Activated CD4-positive, alpha-beta memory T cell treated with anti-CD3 and anti-CD28 coated beads, Interleukin-2, amount 10 ng/mL, durations not matched to agents 7 days and 5 days (primary cell): ENCODE measurements around the gene RANBP3. TPM values are rescaled to one million over a fixed set of nuclear protein-coding genes. Genes with fewer than 3 reads are reported as not detected.
"Not testable (repeated sequence)": the region's sequence is repeated elsewhere in the genome, so short reads cannot be mapped to it uniquely, and the experiment has no call there.

Experiments used
- CTCF ChIA-PET: fragments of 350-600 bp; sonication (Branson Sonifier 250); formaldehyde crosslinking; loops from one replicate; lab custom pipeline; 2021; ENCODE audit warnings: antibody characterized with exemption, inconsistent platforms; lab: Charles Lee
- POLR2A ChIA-PET: fragments of 350-600 bp; sonication (Branson Sonifier 250); formaldehyde crosslinking; loops from one replicate; lab custom pipeline; 2021; ENCODE audit warnings: antibody characterized with exemption; lab: Charles Lee
- DNase-seq: peaks from one replicate; pipeline ENCODE4 v3.0.0-alpha.2; 2020
- H3K27ac Mint-ChIP-seq: one replicate; pipeline ENCODE4 v1.8.0; 2021; ENCODE audit warnings: mild to moderate bottlenecking, mixed read lengths
- H3K27me3 Mint-ChIP-seq: one replicate; pipeline ENCODE4 v1.8.0; 2021; ENCODE audit warnings: mixed read lengths
- H3K36me3 Mint-ChIP-seq: one replicate; pipeline ENCODE4 v1.8.0; 2021; ENCODE audit warnings: low read depth, mixed read lengths
- H3K4me1 Mint-ChIP-seq: one replicate; pipeline ENCODE4 v1.8.0; 2021; ENCODE audit warnings: mixed read lengths
- H3K4me3 Mint-ChIP-seq: one replicate; pipeline ENCODE4 v1.8.0; 2021; ENCODE audit warnings: mild to moderate bottlenecking, mixed read lengths
- H3K9me3 Mint-ChIP-seq: one replicate; pipeline ENCODE4 v1.8.0; 2021; ENCODE audit warnings: mixed read lengths
- total RNA-seq, 2 experiments: library from RNA; stranded (reverse); gene quantifications; one replicate each; pipeline ENCODE4 v1.2.3, GENCODE V29; 2021

Gene RANBP3
- total RNA-seq, 2 experiments from 2014 or later = 78.1 to 85.1 TPM

GRCh38 chr19:5989388-5990074, 11.6 kb upstream of the RANBP3 start:
- ChIA-PET POLR2A (interaction anchor here (4.0 kb wide), 1 partner anchor 11 kb away, joined by 19 read pairs; the partner anchor contains the start of gene RANBP3), CTCF (interaction anchor here (0.8 to 4.1 kb wide), 3 partner anchors 11 to 32 kb away, joined by 3 to 26 read pairs (median 23); partner anchors contain the start of gene RANBP3)
- DNase-seq = no peak
- Mint-ChIP-seq H3K9me3 (no peaks in the 10 kb centered on the region), H3K4me1 (peaks cover 25% of the 10 kb centered on the region), H3K27me3 (no peaks in the 10 kb centered on the region), H3K27ac (no peak overlapping the region), H3K4me3 (no peak overlapping the region), H3K36me3 (no peaks in the 10 kb centered on the region)

GRCh38 chr19:5988517-5989387, 10.8 kb upstream of the RANBP3 start:
- H3K9me3 Mint-ChIP-seq = no peaks in the 10 kb centered on the region
- no peak overlapping the region for H3K27ac Mint-ChIP-seq
- H3K27me3 Mint-ChIP-seq = no peaks in the 10 kb centered on the region
- peaks cover 32% of the 10 kb centered on the region for H3K4me1 Mint-ChIP-seq
- H3K36me3 Mint-ChIP-seq = peaks cover 3% of the 10 kb centered on the region
- ChIA-PET CTCF (interaction anchor here (0.8 to 4.1 kb wide), 5 partner anchors 10 to 185 kb away, joined by 3 to 26 read pairs (median 4); partner anchors contain the start of gene RANBP3), POLR2A (interaction anchor here (4.0 kb wide), 1 partner anchor 10 kb away, joined by 19 read pairs; the partner anchor contains the start of gene RANBP3)
- no peak overlapping the region for H3K4me3 Mint-ChIP-seq
- DNase-seq = no peak

GRCh38 chr19:5987077-5987818, 9.3 kb upstream of the RANBP3 start:
- H3K27ac Mint-ChIP-seq = peak overlapping the region; percentile 45

GRCh38 chr19:5985837-5986236, 7.9 kb upstream of the RANBP3 start:
- H3K4me3 Mint-ChIP-seq, DNase-seq, H3K27ac Mint-ChIP-seq, H3K27me3 Mint-ChIP-seq, H3K9me3 Mint-ChIP-seq, H3K36me3 Mint-ChIP-seq: not testable (repeated sequence)
- ChIA-PET CTCF (interaction anchor here (0.7 to 4.1 kb wide), 5 partner anchors 14 to 92 kb away, joined by 3 to 26 read pairs (median 3); partner anchors contain the start of genes NDUFA11 and VMAC), POLR2A (interaction anchor here (1.3 to 1.8 kb wide), 2 partner anchors 24 to 158 kb away, joined by 3 to 4 read pairs; no protein-coding TSS in a partner anchor)
- H3K4me1 Mint-ChIP-seq = peaks cover 50% of the 10 kb centered on the region

More at GRCh38 chr19:5987077-5987818, 9.3 kb upstream of the RANBP3 start:
- POLR2A ChIA-PET = interaction anchor here (0.9 to 4.0 kb wide), 2 partner anchors 8 to 83 kb away, joined by 3 to 19 read pairs; partner anchors contain the start of gene RANBP3
- peak; percentile 79 for DNase-seq
- no peaks in the 10 kb centered on the region for H3K27me3 Mint-ChIP-seq
- H3K4me3 Mint-ChIP-seq = peak overlapping the region; percentile 69
- CTCF ChIA-PET = interaction anchor here (0.6 to 4.1 kb wide), 16 partner anchors 8 to 1363 kb away, joined by 3 to 26 read pairs (median 4); partner anchors contain the start of genes KHSRP, NDUFA11 and RANBP3
- peaks cover 4% of the 10 kb centered on the region for H3K36me3 Mint-ChIP-seq
- peaks cover 45% of the 10 kb centered on the region for H3K4me1 Mint-ChIP-seq
- H3K9me3 Mint-ChIP-seq = no peaks in the 10 kb centered on the region

- Mint-ChIP-seq H3K4me1 (peaks cover 52% of the 10 kb centered on the region), H3K27ac (no peak overlapping the region), H3K27me3 (no peaks in the 10 kb centered on the region), H3K36me3 (peaks cover 11% of the 10 kb centered on the region), H3K9me3 (no peaks in the 10 kb centered on the region), H3K4me3 (no peak overlapping the region)
- CTCF ChIA-PET = interaction anchor here (0.7 to 4.1 kb wide), 7 partner anchors 18 to 181 kb away, joined by 3 to 26 read pairs (median 5); partner anchors contain the start of genes NDUFA11 and VMAC
- no peak for DNase-seq
- POLR2A ChIA-PET = interaction anchor here (1.3 to 1.8 kb wide), 2 partner anchors 23 to 157 kb away, joined by 3 to 4 read pairs; no protein-coding TSS in a partner anchor
These were observed 7.3 kb upstream of the RANBP3 start for GRCh38 chr19:5985098-5985783.

- Mint-ChIP-seq H3K4me1 (peaks cover 56% of the 10 kb centered on the region), H3K27ac (peak overlapping the region; percentile 42), H3K9me3 (no peaks in the 10 kb centered on the region), H3K36me3 (peaks cover 12% of the 10 kb centered on the region), H3K4me3 (no peak overlapping the region), H3K27me3 (no peaks in the 10 kb centered on the region)
- CTCF ChIA-PET = interaction anchor here (0.8 to 2.1 kb wide), 6 partner anchors 17 to 181 kb away, joined by 3 to 12 read pairs (median 5); partner anchors contain the start of genes NDUFA11 and VMAC
- no peak for DNase-seq
- POLR2A ChIA-PET = interaction anchor here (1.3 to 1.8 kb wide), 2 partner anchors 22 to 156 kb away, joined by 3 to 4 read pairs; no protein-coding TSS in a partner anchor
These were observed 6.7 kb upstream of the RANBP3 start for GRCh38 chr19:5984600-5984999.

GRCh38 chr19:5983367-5983955, 5.5 kb upstream of the RANBP3 start:
- DNase-seq = no peak
- no peaks in the 10 kb centered on the region for H3K9me3 Mint-ChIP-seq
- peak overlapping the region; percentile 82 for H3K27ac Mint-ChIP-seq
- CTCF ChIA-PET = interaction anchor here (1.1 to 2.1 kb wide), 2 partner anchors 15 to 179 kb away, joined by 11 to 12 read pairs; no protein-coding TSS in a partner anchor
- no peaks in the 10 kb centered on the region for H3K27me3 Mint-ChIP-seq
- peaks cover 55% of the 10 kb centered on the region for H3K4me1 Mint-ChIP-seq
- H3K4me3 Mint-ChIP-seq = peak overlapping the region; percentile 8
- POLR2A ChIA-PET = interaction anchor here (0.9 to 1.4 kb wide), 4 partner anchors 11 to 79 kb away, joined by 3 to 4 read pairs (median 3); partner anchors contain the start of gene VMAC
- H3K36me3 Mint-ChIP-seq = peaks cover 13% of the 10 kb centered on the region

GRCh38 chr19:5978606-5979552, 939 bp upstream of the RANBP3 start:
- H3K36me3 Mint-ChIP-seq = peaks cover 42% of the 10 kb centered on the region
- H3K4me1 Mint-ChIP-seq = peaks cover 67% of the 10 kb centered on the region
- H3K9me3 Mint-ChIP-seq = no peaks in the 10 kb centered on the region
- POLR2A ChIA-PET = interaction anchor here (1.0 to 4.7 kb wide), 10 partner anchors 11 to 758 kb away, joined by 3 to 37 read pairs (median 15); partner anchors contain the start of genes GPR108, NDUFA11 and VMAC
- no peaks in the 10 kb centered on the region for H3K27me3 Mint-ChIP-seq
- H3K4me3 Mint-ChIP-seq = peak overlapping the region; percentile 96
- CTCF ChIA-PET = interaction anchor here (0.6 to 5.7 kb wide), 8 partner anchors 9 to 305 kb away, joined by 3 to 62 read pairs (median 7); no protein-coding TSS in a partner anchor
- peak overlapping the region; percentile 89 for H3K27ac Mint-ChIP-seq
- no peak for DNase-seq

- ChIA-PET CTCF (interaction anchor here (0.9 to 5.7 kb wide), 5 partner anchors 10 to 173 kb away, joined by 3 to 62 read pairs (median 7); no protein-coding TSS in a partner anchor), POLR2A (interaction anchor here (0.6 to 4.7 kb wide), 9 partner anchors 9 to 760 kb away, joined by 3 to 37 read pairs (median 19); partner anchors contain the start of genes GPR108, NDUFA11 and VMAC)
- Mint-ChIP-seq H3K27me3 (no peaks in the 10 kb centered on the region), H3K4me1 (peaks cover 66% of the 10 kb centered on the region), H3K9me3 (no peaks in the 10 kb centered on the region), H3K27ac (peak overlapping the region; percentile 83), H3K4me3 (peak overlapping the region; percentile 96), H3K36me3 (peaks cover 47% of the 10 kb centered on the region)
- DNase-seq = no peak
These were observed 637 bp downstream of the RANBP3 start for GRCh38 chr19:5977222-5977784.
